ENCODE data around the gene ADGRG1.

DNA sequence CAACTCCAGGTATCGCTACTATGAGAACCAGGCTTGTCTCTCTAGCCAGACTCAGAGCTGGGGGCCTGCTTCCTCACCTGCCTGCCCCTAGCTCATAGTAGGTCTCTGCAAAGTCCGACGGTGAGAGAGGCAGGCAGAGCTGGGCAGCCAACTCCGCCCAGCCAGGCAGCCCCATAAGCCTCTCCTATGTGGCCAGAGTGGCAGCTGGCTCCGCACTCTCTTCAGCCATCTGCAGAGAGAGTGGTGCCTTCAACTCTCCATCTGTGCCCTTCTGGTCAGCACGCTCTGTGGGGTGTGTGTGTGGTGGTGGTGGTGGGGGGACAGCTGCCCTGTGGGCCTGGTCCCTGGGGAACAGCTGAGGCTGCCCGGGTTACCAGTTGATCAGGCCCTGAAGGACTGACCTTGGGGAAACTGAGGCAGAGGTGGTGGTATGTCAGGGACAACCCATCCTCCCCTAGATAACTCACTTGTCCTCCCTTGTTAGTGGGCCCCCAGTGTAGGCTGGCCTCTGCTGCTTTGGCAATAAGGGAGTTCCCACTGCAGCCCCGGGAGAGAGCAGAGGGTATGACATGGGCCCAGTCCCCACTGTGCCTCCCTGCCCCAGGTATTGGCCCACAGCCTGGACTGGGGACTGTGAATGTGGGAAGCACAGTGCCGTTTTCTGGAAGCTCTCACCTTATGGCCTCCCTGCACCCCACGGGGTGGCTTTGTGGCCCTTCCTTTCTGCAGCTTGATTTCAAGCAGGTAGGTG lies 1.8 kb upstream of the ADGRG1 start:
- TF ChIP-seq CTCF (IDR thresholded peaks at IDR 0.05) (no peak), POLR2A (IDR thresholded peaks at IDR 0.05) (no peak)
